Inferior parietal cortex (tissue), 1 donor: ENCODE results near the gene HS1BP3.

Experiments
- DNase-seq: peaks from one replicate; pipeline ENCODE4 v3.0.0-alpha.2; 2016; ENCODE audit errors: extremely low spot score

The HS1BP3 gene

GRCh38 chr2:20572221-20572620, 78.7 kb downstream of the HS1BP3 start:
- no peak for DNase-seq

- no peak for DNase-seq
Observed at GRCh38 chr2:20571644-20572215, 79.2 kb downstream of the HS1BP3 start.

GRCh38 chr2:20571231-20571630, 79.7 kb downstream of the HS1BP3 start:
- DNase-seq, result no peak

- no peak for DNase-seq
Observed at GRCh38 chr2:20570249-20570648, 80.6 kb downstream of the HS1BP3 start.

- DNase-seq, result no peak
Observed at GRCh38 chr2:20569464-20570223, 81.3 kb downstream of the HS1BP3 start.

- no peak for DNase-seq
Observed at GRCh38 chr2:20568501-20569463, 82.1 kb downstream of the HS1BP3 start.

- DNase-seq, result no peak
Observed at GRCh38 chr2:20567926-20568179, 83.0 kb downstream of the HS1BP3 start.
